ENCODE data around the gene LYZL6.

- no peak for TF ChIP-seq POLR2AphosphoS5 (IDR thresholded peaks at IDR 0.05; ENCODE audit: low read depth, low read length)
- no peak for TF ChIP-seq POLR2A (IDR thresholded peaks at IDR 0.05; ENCODE audit: low read depth, low read length)
- no peak for TF ChIP-seq TAF1 (IDR thresholded peaks at IDR 0.05; ENCODE audit: borderline replicate concordance, low read depth, low read length)
Measured at GRCh38 chr17:35972066-35972465, 28.6 kb upstream of the LYZL6 start.

Measured in GM12892 (cell line).